Activated CD4-positive, alpha-beta memory T cell treated with anti-CD3 and anti-CD28 coated beads, Interleukin-2, amount 10 ng/mL, durations not matched to agents 7 days and 5 days (primary cell): Measurements from ENCODE around the gene PAK4. TPM values are rescaled to one million over a fixed set of nuclear protein-coding genes. Genes with fewer than 3 reads are reported as not detected.
A peak's percentile ranks its signal among the peaks of the same experiment; 100 is the strongest.

Experiments used
- CTCF ChIA-PET: fragments of 350-600 bp; sonication (Branson Sonifier 250); formaldehyde crosslinking; loops from one replicate; lab custom pipeline; 2021; ENCODE audit warnings: antibody characterized with exemption, inconsistent platforms; lab: Charles Lee
- POLR2A ChIA-PET: fragments of 350-600 bp; sonication (Branson Sonifier 250); formaldehyde crosslinking; loops from one replicate; lab custom pipeline; 2021; ENCODE audit warnings: antibody characterized with exemption; lab: Charles Lee
- DNase-seq: peaks from one replicate; pipeline ENCODE4 v3.0.0-alpha.2; 2020
- H3K27ac Mint-ChIP-seq: one replicate; pipeline ENCODE4 v1.8.0; 2021; ENCODE audit warnings: mild to moderate bottlenecking, mixed read lengths
- H3K27me3 Mint-ChIP-seq: one replicate; pipeline ENCODE4 v1.8.0; 2021; ENCODE audit warnings: mixed read lengths
- H3K36me3 Mint-ChIP-seq: one replicate; pipeline ENCODE4 v1.8.0; 2021; ENCODE audit warnings: low read depth, mixed read lengths
- H3K4me1 Mint-ChIP-seq: one replicate; pipeline ENCODE4 v1.8.0; 2021; ENCODE audit warnings: mixed read lengths
- H3K4me3 Mint-ChIP-seq: one replicate; pipeline ENCODE4 v1.8.0; 2021; ENCODE audit warnings: mild to moderate bottlenecking, mixed read lengths
- H3K9me3 Mint-ChIP-seq: one replicate; pipeline ENCODE4 v1.8.0; 2021; ENCODE audit warnings: mixed read lengths
- total RNA-seq, 2 experiments: library from RNA; stranded (reverse); gene quantifications; one replicate each; pipeline ENCODE4 v1.2.3, GENCODE V29; 2021

PAK4 gene
- total RNA-seq, 2 experiments from 2014 or later: 16.2 to 19.6 TPM

GRCh38 chr19:39126312-39127187 lies 964 bp downstream of the PAK4 start:
- H3K9me3 Mint-ChIP-seq: no peaks in the 10 kb centered on the region
- POLR2A ChIA-PET: interaction anchor here (1.0 to 1.1 kb wide), 2 partner anchors 209 to 309 kb away, joined by 3 read pairs; partner anchors contain the start of genes GMFG and RPS16
- H3K4me3 Mint-ChIP-seq: peak overlapping the region; percentile 99
- peaks cover 3% of the 10 kb centered on the region for H3K27me3 Mint-ChIP-seq
- peak overlapping the region; percentile 28 for H3K27ac Mint-ChIP-seq
- CTCF ChIA-PET: interaction anchor here (0.9 kb wide), 1 partner anchor 61 kb away, joined by 4 read pairs; no protein-coding TSS in a partner anchor
- no peak for DNase-seq
- H3K36me3 Mint-ChIP-seq: peaks cover 2% of the 10 kb centered on the region
- peaks cover 43% of the 10 kb centered on the region for H3K4me1 Mint-ChIP-seq

- Mint-ChIP-seq H3K4me1 (peaks cover 36% of the 10 kb centered on the region), H3K4me3 (no peak overlapping the region), H3K27me3 (no peaks in the 10 kb centered on the region), H3K9me3 (no peaks in the 10 kb centered on the region), H3K36me3 (peaks cover 2% of the 10 kb centered on the region), H3K27ac (no peak overlapping the region)
- DNase-seq: no peak
- ChIA-PET CTCF (no interaction called here), POLR2A (no interaction called here)
Measured at GRCh38 chr19:39127812-39128515, 2.4 kb downstream of the PAK4 start.

- Mint-ChIP-seq H3K4me3 (no peak overlapping the region), H3K36me3 (peaks cover 2% of the 10 kb centered on the region), H3K9me3 (no peaks in the 10 kb centered on the region), H3K27ac (no peak overlapping the region), H3K27me3 (no peaks in the 10 kb centered on the region), H3K4me1 (peaks cover 34% of the 10 kb centered on the region)
- DNase-seq: no peak
- CTCF ChIA-PET: interaction anchor here (0.8 kb wide), 1 partner anchor 270 kb away, joined by 3 read pairs; no protein-coding TSS in a partner anchor
- POLR2A ChIA-PET: interaction anchor here (0.9 kb wide), 1 partner anchor 308 kb away, joined by 3 read pairs; the partner anchor contains the start of gene RPS16
Measured at GRCh38 chr19:39128516-39129079, 3.0 kb downstream of the PAK4 start.

- DNase-seq: no peak
- Mint-ChIP-seq H3K36me3 (peaks cover 2% of the 10 kb centered on the region), H3K27ac (peak overlapping the region; percentile 42), H3K27me3 (no peaks in the 10 kb centered on the region), H3K4me3 (no peak overlapping the region), H3K4me1 (peaks cover 32% of the 10 kb centered on the region), H3K9me3 (no peaks in the 10 kb centered on the region)
- POLR2A ChIA-PET: interaction anchor here (0.9 kb wide), 1 partner anchor 307 kb away, joined by 3 read pairs; the partner anchor contains the start of gene RPS16
- CTCF ChIA-PET: interaction anchor here (0.8 kb wide), 1 partner anchor 269 kb away, joined by 3 read pairs; no protein-coding TSS in a partner anchor
Measured at GRCh38 chr19:39129116-39129515, 3.5 kb downstream of the PAK4 start.

GRCh38 chr19:39130337-39131254 lies 5.0 kb downstream of the PAK4 start:
- no peak overlapping the region for H3K4me3 Mint-ChIP-seq
- H3K27me3 Mint-ChIP-seq: no peaks in the 10 kb centered on the region
- CTCF ChIA-PET: no interaction called here
- POLR2A ChIA-PET: no interaction called here
- peaks cover 20% of the 10 kb centered on the region for H3K4me1 Mint-ChIP-seq
- peaks cover 1% of the 10 kb centered on the region for H3K36me3 Mint-ChIP-seq
- no peaks in the 10 kb centered on the region for H3K9me3 Mint-ChIP-seq
- no peak overlapping the region for H3K27ac Mint-ChIP-seq
- no peak for DNase-seq

- DNase-seq: no peak
- Mint-ChIP-seq H3K4me3 (no peak overlapping the region), H3K36me3 (no peaks in the 10 kb centered on the region), H3K27ac (no peak overlapping the region), H3K9me3 (no peaks in the 10 kb centered on the region), H3K4me1 (peaks cover 16% of the 10 kb centered on the region), H3K27me3 (no peaks in the 10 kb centered on the region)
- POLR2A ChIA-PET: no interaction called here
- CTCF ChIA-PET: no interaction called here
Measured at GRCh38 chr19:39131255-39131755, 5.7 kb downstream of the PAK4 start.

GRCh38 chr19:39132344-39132969 lies 6.9 kb downstream of the PAK4 start:
- Mint-ChIP-seq H3K36me3 (no peaks in the 10 kb centered on the region), H3K27me3 (no peaks in the 10 kb centered on the region), H3K4me3 (no peak overlapping the region), H3K4me1 (peaks cover 9% of the 10 kb centered on the region), H3K27ac (no peak overlapping the region), H3K9me3 (no peaks in the 10 kb centered on the region)
- no peak for DNase-seq
- ChIA-PET CTCF (interaction anchor here (1.4 kb wide), 1 partner anchor 10 kb away, joined by 6 read pairs; no protein-coding TSS in a partner anchor), POLR2A (no interaction called here)

- ChIA-PET CTCF (interaction anchor here (1.4 kb wide), 1 partner anchor 11 kb away, joined by 6 read pairs; no protein-coding TSS in a partner anchor), POLR2A (no interaction called here)
- DNase-seq: no peak
- Mint-ChIP-seq H3K9me3 (no peaks in the 10 kb centered on the region), H3K4me3 (no peak overlapping the region), H3K36me3 (no peaks in the 10 kb centered on the region), H3K27ac (no peak overlapping the region), H3K4me1 (peaks cover 5% of the 10 kb centered on the region), H3K27me3 (no peaks in the 10 kb centered on the region)
Measured at GRCh38 chr19:39133431-39134270, 8.1 kb downstream of the PAK4 start.

GRCh38 chr19:39135701-39136100 lies 10.1 kb downstream of the PAK4 start:
- no peak overlapping the region for H3K27ac Mint-ChIP-seq
- H3K36me3 Mint-ChIP-seq: no peaks in the 10 kb centered on the region
- peaks cover 5% of the 10 kb centered on the region for H3K4me1 Mint-ChIP-seq
- ChIA-PET POLR2A (no interaction called here), CTCF (no interaction called here)
- H3K9me3 Mint-ChIP-seq: no peaks in the 10 kb centered on the region
- no peaks in the 10 kb centered on the region for H3K27me3 Mint-ChIP-seq
- no peak for DNase-seq
- H3K4me3 Mint-ChIP-seq: no peak overlapping the region

GRCh38 chr19:39136225-39136940 lies 10.8 kb downstream of the PAK4 start:
- no peak overlapping the region for H3K27ac Mint-ChIP-seq

More at GRCh38 chr19:39136225-39136940, 10.8 kb downstream of the PAK4 start:
- DNase-seq: no peak
- no peaks in the 10 kb centered on the region for H3K9me3 Mint-ChIP-seq
- no peak overlapping the region for H3K4me3 Mint-ChIP-seq
- no peaks in the 10 kb centered on the region for H3K36me3 Mint-ChIP-seq
- H3K4me1 Mint-ChIP-seq: peaks cover 5% of the 10 kb centered on the region
- no peaks in the 10 kb centered on the region for H3K27me3 Mint-ChIP-seq
- ChIA-PET POLR2A (no interaction called here), CTCF (no interaction called here)
